GM10847 (cell line): Measurements from ENCODE around the gene SPINK13.

Source experiments
- POLR2A ChIP-seq: IDR thresholded peaks from 2 replicates; pipeline ENCODE4 v1.6.1; 2011; ENCODE audit not compliant: insufficient read length; ENCODE audit errors: extremely low read depth

The SPINK13 gene

DNA sequence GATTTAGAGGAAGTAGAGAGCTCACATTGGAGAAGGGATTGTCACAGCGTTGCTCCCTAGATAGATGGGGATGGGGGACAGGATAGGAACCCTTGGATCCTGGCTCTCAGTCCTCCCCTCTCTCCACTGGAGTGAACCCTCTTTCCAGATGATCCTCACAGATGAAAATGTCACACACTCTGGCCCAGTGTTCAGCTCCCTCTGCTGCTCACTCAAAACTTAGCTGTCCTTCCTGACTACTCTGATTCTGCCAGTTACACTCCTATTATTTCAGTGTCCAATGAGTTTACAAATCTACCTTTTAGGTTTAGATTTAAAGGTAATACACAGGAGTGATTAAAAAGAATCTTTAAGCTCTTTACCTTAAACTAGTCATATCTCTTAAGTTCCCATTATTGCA, 37.9 kb downstream of the SPINK13 start:
- TF ChIP-seq POLR2A = no peak

DNA sequence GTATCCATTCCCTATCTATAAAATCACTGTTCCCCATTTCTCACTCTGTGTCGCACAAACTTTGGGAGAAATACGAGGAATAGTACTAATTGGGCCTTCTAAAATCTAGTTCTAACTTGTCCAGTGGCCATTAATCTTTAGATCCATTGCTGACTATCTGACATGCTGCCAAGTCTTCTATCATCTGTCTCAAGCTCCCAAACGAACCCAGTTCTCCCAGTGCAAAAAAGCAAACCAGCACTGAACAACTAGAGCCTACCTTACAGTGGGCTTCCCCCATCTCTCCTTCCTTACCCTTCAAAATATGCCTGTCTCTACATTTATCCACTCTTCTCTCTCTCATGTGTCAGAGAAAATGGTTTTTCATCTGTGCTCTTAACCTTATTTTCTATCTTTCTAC, 40.4 kb downstream of the SPINK13 start:
- no peak for TF ChIP-seq POLR2A

DNA sequence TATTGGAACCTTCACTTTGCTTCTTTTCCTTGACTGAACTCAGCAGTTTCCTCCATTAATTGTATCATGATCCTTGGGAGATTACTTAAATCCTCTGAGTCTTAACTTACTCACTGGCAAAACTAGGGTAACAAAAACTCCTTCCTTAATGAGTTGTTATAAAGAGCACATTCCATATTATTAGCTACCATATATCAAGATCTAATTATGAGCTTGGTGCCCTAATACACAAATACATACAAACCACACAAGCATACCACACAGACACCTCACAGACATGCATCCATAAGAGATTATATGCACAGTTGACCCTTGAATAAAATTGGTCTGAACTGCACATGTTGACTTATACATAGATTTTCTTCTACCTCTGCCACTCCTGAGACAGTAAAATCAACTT, 41.2 kb downstream of the SPINK13 start:
- no peak for TF ChIP-seq POLR2A

DNA sequence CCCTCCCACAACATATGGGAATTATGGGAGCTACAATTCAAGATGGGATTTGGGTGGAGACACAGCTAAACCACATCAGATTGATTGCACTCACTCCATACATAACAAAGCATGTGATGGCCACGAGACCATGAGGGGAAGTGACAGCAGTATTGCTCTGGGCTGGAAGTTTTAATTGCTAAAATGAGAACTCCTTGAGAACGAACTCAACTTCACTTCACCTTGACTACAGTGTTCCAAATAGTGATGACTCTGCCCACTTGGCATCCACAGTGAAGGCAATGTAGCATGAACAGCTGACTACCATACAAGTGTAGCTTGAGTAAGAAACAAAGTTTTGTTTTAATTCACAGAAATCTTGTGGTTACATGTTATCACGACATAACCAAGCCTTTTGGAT, 42.9 kb downstream of the SPINK13 start:
- no peak for TF ChIP-seq POLR2A

DNA sequence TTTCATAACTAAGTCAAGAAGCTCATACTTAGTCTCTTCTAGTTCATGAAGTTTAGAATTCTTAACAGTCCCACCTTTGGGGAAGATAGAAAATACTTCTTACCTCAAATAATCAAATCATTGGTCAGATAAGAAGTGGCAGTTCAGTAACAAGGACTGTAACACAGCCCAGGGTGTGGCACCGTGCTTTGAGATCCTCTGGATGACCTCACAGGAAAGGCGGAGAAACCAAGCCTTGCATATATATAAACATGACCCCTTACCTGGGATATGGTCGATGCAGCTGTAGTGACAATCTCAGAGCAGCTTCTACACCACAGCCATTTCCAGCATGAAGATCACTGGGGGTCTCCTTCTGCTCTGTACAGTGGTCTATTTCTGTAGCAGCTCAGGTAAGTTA, 43.6 kb downstream of the SPINK13 start, which contains the start of gene SPINK7:
TSS of gene SPINK7 (plus strand) at position 271 of the 400 bp plus-strand sequence. CDS start at position 332, 61 bp downstream.
- no peak for TF ChIP-seq POLR2A

DNA sequence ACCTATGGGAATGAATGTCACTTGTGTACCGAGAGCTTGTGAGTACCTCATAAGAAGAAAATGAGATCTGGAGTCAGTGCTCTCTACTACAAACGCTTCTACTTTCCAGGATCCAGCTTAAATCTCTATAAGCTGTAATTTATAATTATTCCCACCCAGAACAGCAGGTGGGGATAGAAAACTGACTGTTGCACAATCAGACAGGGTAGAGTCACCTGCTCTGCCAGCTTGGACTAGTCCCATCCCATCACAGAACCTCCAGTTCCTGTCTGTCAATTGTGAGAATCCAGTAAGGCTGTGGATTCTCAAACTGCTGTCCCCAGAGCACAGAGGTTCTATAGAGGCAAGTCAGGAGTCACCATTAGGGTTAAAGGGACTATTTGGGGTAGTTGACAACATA, 45.6 kb downstream of the SPINK13 start:
- TF ChIP-seq POLR2A = no peak

DNA sequence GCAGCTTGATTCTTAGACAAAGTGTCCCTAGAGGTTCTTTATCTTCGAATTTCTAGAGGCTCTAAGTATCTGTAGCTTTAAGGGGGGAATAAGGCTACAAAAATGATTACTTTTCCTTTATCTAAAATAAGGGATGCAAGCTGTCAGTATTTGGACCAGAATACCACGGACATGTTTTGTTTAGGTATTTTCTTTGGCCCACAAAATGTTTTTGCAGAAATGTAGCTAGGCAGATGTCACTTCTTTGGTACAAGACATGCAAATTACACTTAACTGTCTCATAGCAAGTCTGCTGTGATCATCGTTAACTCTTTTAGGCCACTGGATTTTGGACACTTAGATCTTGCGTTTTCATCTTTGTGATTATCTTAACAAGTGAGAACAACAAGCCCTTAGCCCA, 46.1 kb downstream of the SPINK13 start:
- no peak for TF ChIP-seq POLR2A

DNA sequence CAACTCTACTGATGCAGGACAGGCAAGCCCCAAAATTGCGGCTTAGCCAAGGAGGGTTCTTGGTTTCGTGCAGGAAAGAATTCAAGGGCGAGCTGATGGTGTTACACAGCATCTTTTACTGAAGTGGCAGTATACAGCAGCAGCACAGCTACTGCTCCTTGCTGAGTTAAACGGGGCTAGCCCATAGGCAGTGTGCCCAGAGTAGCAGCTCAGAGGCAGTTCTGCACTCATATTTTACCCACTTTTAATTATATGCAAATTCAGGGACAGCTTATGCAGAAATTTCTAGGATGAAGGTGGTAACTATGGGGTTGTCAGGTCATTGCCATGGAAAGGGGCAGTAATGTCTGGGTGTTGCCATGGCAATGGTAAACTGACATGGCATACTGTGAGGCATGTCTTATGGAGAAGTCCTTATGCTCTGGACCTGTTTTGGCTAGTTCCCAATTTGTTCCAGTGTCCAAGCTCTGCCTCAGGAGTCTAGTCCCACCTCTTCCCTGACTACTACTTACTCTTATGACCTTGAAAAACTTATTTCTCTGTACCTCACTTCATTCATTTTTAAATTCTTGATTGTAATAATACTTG, 64.8 kb downstream of the SPINK13 start:
- no peak for TF ChIP-seq POLR2A

DNA sequence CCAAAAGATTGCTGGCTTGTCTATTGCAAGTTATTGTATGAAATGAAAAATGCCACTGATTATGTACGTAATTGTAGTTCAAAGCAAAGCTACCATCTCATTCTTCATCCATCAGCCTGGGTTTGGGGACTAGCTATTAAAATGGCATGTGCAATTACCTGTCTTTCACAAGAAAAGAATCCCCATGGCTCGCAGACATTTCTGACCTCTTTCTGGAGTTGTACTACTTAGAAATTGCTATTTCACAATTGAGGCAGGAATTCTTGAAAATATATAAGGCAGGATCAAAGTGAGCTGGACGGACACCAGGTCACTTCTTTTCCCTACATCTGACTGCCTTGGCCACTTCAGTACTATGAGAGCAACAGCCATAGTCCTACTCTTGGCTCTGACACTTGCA, 66.7 kb downstream of the SPINK13 start, which contains the start of gene SPINK9:
TSS of gene SPINK9 (plus strand) at position 301 of the 400 bp plus-strand sequence. CDS start at position 356, 55 bp downstream.
- TF ChIP-seq POLR2A = no peak
